GM19023 (cell line): ENCODE data around the gene LIMS2.

Source experiments
- ATAC-seq: cut with Tn5 transposase; IDR thresholded peaks from one replicate; pipeline ENCODE4 v1.9.1; 2021; ENCODE audit warnings: mild to moderate bottlenecking, moderate library complexity; ENCODE audit not compliant: unreplicated experiment

The LIMS2 gene

GRCh38 chr2:127624756-127625571 is 50.4 kb downstream of the LIMS2 start:
- ATAC-seq: no peak

- ATAC-seq: no peak
Observed at GRCh38 chr2:127624320-127624755, 51.0 kb downstream of the LIMS2 start.

GRCh38 chr2:127623388-127624319 is 51.7 kb downstream of the LIMS2 start:
- no peak for ATAC-seq

- no peak for ATAC-seq
Observed at GRCh38 chr2:127622561-127623387, 52.6 kb downstream of the LIMS2 start.

- no peak for ATAC-seq
Observed at GRCh38 chr2:127621981-127622431, 53.3 kb downstream of the LIMS2 start.

- ATAC-seq: no peak
Observed at GRCh38 chr2:127620866-127621265, 54.5 kb downstream of the LIMS2 start.

GRCh38 chr2:127619877-127620705 is 55.2 kb downstream of the LIMS2 start:
- ATAC-seq: peak; percentile 62

GRCh38 chr2:127619203-127619590 is 56.1 kb downstream of the LIMS2 start:
- no peak for ATAC-seq

GRCh38 chr2:127618551-127619202 is 56.7 kb downstream of the LIMS2 start:
- no peak for ATAC-seq

- no peak for ATAC-seq
Observed at GRCh38 chr2:127615511-127616166, 59.7 kb downstream of the LIMS2 start.

- no peak for ATAC-seq
Observed at GRCh38 chr2:127614731-127615130, 60.6 kb downstream of the LIMS2 start.

- no peak for ATAC-seq
Observed at GRCh38 chr2:127614246-127614645, 61.1 kb downstream of the LIMS2 start.

- ATAC-seq: no peak
Observed at GRCh38 chr2:127612111-127612822, 63.1 kb downstream of the LIMS2 start.

- no peak for ATAC-seq
Observed at GRCh38 chr2:127611076-127611925, 64.0 kb downstream of the LIMS2 start.

GRCh38 chr2:127610561-127610960 is 64.8 kb downstream of the LIMS2 start:
- ATAC-seq: no peak

- no peak for ATAC-seq
Observed at GRCh38 chr2:127609818-127610217, 65.5 kb downstream of the LIMS2 start.

- ATAC-seq: no peak
Observed at GRCh38 chr2:127609031-127609751, 66.1 kb downstream of the LIMS2 start.
